SK-N-SH treated with all-trans-retinoic acid at 6 μM for 48 hours (cell line): ENCODE results near the gene ITPR3.

Experiments
- ARNTL ChIP-seq: fragments of 450-650 bp; formaldehyde crosslinking; IDR thresholded peaks from 2 replicates; pipeline ENCODE4 v1.5.0; 2020; ENCODE audit warnings: low read depth, mild to moderate bottlenecking, moderate library complexity, borderline replicate concordance
- GLIS3 ChIP-seq: fragments of 250-450 bp; sonication (Bioruptor Pico); IDR thresholded peaks from 2 replicates; pipeline ENCODE4 v1.5.0; 2020; ENCODE audit warnings: mild to moderate bottlenecking, moderate library complexity
- PATZ1 ChIP-seq: fragments of 250-450 bp; sonication (Bioruptor Pico); IDR thresholded peaks from 2 replicates; pipeline ENCODE4 v1.8.0; 2020; ENCODE audit warnings: mild to moderate bottlenecking, moderate library complexity, borderline replicate concordance
- RARB ChIP-seq: fragments of 250-450 bp; sonication (Bioruptor Pico); IDR thresholded peaks from 2 replicates; pipeline ENCODE4 v1.8.0; 2021; ENCODE audit warnings: mild to moderate bottlenecking, moderate library complexity
- ZFP3 ChIP-seq: fragments of 250-450 bp; sonication (Bioruptor Pico); IDR thresholded peaks from 2 replicates; pipeline ENCODE4 v1.5.0; 2020; ENCODE audit warnings: mild to moderate bottlenecking, moderate library complexity
- ZNF8 ChIP-seq: fragments of 450-650 bp; formaldehyde crosslinking; IDR thresholded peaks from 2 replicates; pipeline ENCODE4 v1.5.0; 2020; ENCODE audit warnings: mild to moderate bottlenecking, moderate library complexity

GRCh38 chr6:33699131-33699530 is 78.0 kb downstream of the ITPR3 start:
- TF ChIP-seq PATZ1 (CRISPR knock-in tag), result no peak
- TF ChIP-seq RARB (CRISPR knock-in tag), result no peak
- TF ChIP-seq ARNTL (CRISPR knock-in tag), result no peak
- no peak for TF ChIP-seq ZNF8 (CRISPR knock-in tag)
- no peak for TF ChIP-seq GLIS3 (CRISPR knock-in tag)
- TF ChIP-seq ZFP3, result no peak
